ENCODE measurements around the gene FAM25G.
"Not testable (repeated sequence)": the region's sequence is repeated elsewhere in the genome, so short reads cannot be mapped to it uniquely, and the experiment has no call there.

Gene FAM25G

DNA sequence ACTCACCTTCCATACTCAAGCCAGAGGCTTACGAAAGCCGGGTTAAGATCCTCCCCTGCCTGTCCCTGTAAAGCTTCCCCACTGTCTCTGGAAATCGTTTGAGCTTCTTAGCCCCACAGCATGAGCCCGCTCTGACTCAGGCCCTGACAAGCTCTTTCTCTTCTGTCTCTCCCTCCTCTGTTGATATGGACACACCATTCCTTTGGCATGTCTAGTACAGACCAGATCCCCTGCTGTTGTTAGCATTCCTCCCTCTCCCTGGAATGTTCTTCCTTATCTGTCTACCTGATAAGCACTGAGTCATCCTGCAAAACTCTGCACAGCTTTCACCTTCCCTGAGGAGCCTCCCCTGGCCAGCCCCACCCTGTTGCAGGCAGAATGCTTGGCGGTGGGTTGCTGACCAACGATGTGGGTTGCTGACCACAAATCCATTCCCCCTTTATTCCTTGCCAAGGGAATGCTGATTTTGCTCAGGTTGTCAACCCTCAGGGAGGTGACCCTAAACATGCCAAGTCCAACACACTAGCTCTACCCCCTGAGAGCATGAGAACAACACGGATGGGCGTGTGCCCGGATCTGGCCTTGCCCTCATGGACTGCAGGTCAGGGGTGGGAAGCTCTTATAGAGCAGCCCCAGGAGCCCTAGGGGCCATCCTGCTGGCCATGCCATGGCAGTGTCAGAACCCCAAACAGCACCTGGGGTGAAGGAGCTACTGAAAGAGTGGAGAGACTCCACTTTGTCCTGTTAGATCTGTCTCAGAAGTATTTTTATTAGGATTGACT is 28.7 kb downstream of the FAM25G start:
- not testable (repeated sequence) for DNase-seq

DNA sequence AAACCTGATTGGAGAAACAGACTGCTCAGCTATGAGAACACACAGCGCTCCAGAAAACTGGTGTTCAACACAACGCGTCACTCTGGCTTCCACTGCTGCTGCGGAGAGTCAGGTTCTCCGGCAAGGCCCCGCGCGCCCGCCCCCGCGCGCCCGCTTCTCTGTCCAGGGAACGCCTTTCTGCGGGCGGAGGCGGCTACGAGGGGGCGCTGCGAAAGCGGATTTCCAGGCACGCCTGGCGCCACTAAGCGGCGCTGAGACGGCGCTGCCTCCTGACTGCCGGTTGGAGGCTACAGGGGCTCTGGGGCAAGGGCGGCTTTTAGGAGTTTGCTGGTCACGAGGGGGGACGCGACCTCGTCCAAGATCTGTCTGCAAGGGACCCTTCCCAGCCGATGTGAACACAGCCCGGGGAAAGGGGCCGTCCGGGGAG is 30.2 kb downstream of the FAM25G start:
- not testable (repeated sequence) for DNase-seq

DNA sequence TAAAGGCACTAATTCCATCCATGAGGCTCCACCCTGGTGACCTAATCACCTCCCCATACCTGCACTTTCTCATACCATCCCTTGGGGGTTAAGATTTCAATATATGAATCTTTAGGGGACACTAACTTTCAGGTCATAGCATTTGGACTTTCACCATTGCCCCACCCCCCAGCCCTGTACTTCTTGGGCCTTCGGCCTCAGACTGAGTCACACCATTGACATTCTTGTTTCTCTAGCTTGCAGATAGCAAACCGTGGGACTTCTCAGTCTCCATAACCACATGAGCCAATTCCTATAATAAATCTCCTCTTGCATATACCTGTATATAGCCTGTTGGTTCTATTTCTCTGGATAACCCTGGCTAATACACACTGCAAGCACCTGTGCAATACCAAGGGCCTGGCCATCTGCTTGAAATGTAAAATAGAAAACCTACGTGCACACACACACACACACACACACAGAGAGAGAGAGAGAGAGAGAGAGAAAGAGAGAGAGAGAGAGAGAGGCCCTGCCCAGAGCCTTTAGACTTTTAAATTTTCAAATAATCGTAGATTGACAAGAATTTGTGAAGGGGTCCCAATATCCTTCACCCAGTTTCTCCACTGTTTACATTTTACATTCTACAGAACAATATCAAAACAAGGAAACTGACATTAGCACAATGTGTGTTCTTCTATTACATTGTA is 32.9 kb downstream of the FAM25G start:
- DNase-seq = no peak

DNA sequence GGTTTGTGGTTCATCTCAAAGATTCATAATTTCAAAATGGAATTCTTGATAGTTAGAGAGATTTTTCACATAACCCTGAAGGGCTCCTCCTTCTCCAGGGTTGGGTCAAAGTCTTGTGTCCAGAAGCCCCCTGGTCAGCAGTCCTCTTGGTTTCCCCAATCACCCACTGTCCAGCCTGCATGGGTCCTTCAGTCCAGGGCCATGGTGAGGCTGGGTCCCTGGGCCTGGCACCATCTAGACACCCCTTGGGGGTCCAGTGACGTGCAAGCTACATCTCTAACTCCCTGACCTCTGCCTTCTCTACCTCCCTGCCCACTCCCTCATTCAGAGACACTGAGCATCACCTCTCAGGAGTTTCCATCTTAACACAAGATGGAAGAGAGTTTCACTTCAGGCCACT is 33.7 kb downstream of the FAM25G start:
- DNase-seq = no peak

DNA sequence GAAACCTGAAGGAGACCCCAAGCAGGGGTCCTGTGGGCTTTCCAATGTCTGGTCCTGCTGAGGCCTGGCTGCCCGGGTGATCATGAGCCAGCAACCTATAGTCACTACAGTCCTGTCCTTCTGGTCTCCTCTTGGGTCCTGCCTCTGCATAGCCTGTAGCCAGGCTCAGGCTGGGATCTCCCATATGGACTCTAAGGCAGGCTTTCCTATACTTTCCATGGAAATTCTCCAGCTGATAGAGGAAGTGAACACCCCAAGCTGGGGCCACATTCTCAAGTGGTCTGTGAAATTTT is 34.0 kb downstream of the FAM25G start:
- DNase-seq = no peak

DNA sequence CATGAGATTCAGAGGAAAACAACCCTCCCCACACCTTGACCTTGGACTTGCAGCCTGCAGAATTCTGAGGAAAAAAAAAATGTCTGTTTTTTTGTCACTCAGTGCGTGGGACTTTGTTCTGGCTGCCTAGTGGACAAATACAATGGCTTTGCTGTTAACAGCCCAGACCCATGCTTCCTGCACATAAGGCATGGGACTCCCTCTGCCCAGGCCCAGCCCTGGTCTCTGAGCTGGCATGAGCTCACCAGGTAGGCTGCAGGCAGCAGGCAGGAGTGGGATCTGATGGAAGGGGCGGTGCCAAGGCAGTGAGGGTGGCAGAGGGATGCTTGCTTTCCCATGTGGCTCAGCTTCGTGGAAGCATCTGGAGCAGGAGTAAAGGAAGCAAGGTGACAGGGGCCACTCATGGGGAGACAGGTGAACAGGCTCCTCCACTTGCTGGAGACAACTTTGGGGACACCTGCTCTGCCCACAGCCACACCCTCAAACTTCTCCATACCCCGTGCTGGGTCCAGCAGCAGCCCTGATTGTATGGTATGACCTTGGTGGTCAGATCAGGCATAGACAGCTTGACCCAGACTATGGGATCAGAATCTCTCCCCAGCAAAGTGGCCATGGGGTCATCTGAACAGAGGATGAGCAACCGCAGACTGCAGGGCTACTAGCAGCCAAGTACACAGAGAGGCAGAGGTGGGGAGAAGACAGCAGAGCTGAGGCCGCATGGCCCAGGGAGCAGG is 34.5 kb downstream of the FAM25G start:
- no peak for DNase-seq

DNA sequence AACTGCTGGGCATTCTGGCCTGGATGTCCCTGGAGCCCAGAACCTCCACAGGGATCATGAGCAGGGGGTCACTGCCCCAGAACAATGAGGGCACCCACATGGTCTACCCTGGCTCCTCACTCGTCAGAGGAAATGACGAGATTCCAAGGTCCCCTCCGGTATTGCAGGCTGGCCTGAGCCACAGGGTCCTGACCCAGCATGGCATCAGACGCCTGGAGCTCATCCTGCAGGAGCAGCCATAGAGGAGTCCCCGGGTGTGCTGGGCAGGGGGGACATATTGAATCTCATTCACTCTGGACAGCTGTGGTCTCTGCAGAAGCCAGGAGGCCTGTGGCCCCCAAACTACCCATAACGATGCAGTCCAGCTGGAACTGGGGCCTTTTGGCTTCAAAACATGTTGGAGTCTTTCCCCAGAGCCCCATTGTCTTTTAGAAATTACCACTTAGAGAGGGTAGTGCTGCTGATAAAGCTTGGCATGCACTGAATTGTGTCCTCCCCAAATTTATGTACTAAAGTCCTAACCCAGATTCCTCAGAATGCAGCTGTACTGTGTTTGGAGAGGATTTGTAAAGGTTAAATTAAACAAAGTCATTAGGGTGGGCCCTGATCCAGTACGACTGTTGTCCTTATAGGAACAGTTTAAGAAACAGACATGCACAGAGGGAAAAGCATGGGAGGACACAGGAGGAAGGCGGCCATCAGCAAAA is 35.3 kb downstream of the FAM25G start:
- no peak for DNase-seq

DNA sequence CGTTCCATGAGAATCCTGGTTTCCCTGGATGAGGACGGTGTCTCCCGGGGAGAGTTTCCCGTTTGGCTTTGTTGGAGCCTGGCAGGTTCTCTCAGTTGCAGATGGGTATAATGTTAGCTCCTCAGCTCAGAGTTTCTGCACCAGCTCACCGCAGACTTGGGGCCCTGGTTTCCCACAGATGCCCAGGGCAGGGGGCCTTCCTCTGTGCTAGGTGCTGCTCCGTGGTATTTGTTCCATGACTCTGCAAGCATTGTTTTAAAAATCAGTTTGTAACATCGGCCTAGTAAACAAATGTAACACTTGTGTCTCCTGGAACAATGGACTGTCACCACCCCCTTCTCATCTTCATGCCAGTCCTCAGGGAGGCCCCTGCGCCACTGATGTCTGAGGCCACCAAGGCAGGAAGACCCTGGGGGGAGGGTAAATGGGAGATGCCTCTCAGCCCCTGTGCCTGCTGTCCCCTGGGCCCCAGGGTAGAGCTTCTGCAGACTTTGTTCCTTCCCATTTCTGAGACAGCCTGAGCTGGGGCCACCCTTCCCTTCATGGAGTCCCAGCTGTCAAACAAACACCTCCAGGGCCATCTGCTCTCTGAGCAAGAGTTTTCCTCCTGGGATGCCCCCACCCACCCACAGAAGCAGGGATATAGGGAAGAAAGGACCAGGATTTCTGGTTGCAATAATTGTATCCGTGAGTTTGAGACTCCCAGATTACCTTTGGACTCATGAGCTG is 36.0 kb downstream of the FAM25G start:
- DNase-seq = not testable (repeated sequence)

DNA sequence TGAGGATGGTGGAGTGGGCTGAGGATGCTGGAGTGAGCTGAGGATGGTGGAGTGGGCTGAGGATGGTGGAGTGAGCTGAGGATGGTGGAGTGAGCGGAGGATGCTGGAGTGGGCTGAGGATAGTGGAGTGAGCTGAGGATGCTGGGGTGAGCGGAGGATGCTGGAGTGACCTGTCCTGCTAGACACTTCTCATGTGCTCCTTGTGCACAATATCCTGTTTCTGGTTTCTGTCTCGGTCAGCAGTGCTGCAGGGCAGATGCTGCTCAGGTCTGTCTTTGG is 36.8 kb downstream of the FAM25G start:
- DNase-seq = no peak

DNA sequence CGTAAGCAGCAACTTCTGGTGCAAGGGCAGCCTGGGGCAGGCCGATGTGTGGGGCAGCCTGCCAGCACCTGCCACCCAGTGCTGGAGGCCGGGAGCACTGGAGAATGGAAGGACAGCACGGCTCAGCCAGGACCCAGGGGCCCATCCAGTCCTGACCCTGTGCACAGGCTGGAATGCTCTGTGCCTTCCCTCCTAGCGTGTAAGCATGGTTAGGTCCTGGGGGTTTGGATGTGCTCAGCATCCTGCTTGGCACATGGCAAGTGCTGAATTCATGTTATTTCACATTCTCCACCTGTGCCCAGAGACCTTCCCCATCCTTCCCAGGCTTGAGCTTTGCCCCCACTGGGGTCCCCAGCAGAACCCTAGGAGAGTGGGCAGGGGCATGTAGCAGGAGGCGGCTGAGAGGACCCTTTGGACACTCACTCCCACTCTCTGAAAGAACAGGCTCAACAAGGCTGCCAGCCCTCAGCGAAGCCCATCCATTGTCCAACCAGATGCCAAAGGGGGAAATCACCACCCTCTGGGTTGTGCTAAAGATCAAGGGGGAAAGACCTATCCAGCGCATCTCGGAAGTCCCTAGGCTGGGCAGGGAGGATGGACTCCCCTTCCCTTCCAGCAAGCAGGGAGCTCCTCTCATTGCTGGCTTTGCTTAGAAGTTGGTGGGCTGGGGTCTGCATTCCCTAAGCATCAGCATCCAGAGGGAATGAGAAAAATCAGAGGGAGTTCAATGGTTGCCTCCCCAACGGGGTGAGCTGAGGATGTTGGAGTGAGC is 37.3 kb downstream of the FAM25G start:
- no peak for DNase-seq

DNA sequence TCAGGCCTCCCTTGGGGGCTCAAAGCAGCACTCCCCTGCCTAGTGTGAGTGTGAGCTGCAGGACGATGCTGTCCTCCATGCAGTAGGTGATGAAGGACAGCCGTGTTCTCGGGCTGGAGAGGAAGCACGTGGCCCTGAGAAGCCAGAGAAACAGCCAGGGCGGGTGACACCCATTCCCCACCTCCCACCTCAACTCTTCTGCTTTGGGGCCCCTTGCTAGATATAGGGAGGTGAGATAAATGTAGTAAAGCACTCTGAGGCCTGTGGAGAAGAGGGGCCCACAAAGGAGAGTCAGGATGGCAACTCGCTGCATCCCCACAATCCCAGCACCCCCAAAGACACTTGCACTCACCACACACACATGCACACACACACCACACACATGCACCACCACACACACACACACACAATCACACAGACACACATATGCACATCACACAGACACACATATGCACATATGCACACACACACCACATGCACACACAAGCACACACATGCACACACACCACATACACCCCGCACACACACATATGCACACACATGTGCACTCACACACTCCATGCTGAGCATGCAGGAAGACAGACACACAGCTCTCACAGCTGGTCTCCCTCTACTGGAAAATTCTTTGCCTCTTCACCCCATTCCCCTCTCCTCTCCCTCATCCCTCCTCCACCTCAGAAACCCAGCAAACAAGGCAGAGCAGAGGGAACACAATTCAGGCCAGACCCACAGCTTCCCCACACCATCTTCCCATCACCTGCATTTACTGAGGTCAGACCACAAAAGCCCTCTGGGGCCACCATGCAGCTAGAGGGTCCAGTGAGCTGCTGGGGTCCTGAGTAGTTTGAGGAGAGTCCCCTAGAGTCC is 38.1 kb downstream of the FAM25G start:
- no peak for DNase-seq

DNA sequence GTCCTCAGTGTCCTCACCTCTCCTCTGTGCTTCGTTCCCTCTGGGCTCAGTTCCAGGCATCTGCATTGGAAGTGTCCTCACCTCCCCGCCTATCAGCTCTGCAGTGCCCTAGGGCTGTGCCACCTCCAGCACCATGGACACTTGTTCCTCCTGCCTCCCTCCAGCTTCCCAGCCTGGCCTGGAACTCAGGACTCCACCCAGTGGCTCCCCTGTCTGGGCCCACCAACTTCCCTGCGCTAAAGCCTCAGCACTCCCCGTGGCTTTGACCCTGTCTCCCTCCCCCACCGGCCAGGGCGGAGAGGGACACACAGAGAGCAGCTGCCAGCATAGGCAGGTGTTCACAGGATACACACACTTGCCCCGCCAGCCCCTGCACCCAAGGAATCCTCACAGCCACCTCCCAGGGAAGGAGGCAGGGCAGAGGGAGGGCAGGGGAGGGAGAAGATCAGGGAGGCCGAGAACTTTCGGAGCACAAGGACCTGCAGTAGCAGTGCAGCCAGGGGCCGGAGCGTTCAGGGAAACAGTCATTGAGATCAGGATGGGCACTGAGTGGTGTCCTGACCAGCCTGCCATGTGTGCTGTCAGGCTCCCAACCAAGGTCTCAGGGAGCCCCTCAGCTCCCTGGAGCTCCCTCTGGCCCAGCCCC is 38.9 kb downstream of the FAM25G start:
- no peak for DNase-seq

DNA sequence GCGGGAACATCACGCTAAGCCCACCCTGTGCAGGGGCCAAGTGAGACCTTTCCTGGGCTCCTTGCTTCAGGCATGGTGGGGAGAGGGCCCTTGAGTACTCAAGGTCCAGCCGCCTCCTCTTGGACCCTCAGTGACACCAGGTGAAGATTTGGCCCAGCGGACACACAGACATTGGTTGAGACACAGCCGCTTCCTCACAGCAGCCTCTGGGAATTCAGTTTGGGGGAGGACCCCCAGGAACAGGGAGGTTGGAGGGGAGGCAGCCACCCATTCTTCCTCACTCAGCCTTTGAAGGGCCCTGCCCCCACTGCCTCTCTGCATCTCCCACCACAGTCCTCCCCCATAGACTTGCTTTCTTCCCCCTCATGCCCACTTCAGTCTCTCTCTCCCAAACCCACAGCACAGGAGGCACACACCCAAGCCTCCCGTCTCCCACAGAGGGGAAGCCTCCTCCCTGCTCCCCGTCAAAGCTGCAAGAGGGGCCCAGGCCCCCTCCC is 39.5 kb downstream of the FAM25G start:
- no peak for DNase-seq

DNA sequence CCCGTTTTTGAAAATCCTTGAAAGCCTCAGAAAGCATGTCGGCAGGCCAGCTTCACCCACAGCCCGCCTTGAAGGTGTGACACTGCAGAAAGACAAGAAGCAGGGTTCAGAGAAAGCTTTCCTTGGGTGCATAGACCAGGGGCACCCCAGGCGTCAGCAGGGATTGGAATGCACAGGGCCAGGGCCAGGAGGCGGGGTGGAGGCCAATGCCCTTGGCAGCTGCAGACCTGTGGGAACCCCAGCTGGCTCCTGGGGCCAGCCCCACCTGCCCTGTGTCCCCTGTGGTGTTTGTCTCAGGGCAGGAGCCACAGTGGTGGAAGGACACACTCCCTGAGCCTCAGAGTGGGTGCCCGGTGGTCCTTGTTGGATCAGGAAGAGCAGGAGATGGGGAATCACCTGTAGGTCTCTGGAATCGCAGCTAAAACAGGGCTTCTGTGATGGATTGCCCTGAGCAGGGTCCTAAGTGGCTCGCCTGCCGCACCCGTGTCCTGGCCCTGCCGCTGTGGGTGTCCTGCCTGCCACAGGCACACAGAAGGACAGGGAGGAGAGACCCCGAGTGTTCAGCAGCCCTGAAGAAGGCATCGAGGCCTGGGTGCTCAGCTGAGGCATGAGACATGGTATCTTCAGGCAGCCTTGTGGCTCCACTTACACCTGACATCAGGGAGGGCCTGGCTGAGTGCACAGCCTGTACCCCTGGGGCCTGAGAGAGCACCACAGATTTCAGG is 40.1 kb downstream of the FAM25G start:
- DNase-seq = no peak

DNA sequence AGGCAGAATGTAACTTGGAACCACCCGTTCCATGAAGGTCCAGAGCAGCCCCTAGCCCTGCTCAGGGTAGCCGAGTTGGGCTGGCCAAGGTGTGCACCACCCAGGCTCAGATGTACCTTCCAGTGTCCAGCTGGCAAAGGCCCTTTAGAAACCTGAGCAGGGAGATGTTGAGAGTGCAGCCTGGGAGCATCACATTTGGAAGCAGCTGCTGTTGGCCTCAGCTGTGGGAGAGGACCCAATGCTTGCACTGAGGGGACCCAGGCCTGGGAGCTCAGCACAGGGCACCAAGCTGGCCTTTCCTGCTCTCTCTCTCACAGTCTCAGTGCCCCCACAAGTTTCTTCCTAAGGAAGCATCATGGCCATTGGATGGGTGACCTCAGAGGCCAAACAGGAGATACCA is 41.1 kb downstream of the FAM25G start:
- DNase-seq = no peak

DNA sequence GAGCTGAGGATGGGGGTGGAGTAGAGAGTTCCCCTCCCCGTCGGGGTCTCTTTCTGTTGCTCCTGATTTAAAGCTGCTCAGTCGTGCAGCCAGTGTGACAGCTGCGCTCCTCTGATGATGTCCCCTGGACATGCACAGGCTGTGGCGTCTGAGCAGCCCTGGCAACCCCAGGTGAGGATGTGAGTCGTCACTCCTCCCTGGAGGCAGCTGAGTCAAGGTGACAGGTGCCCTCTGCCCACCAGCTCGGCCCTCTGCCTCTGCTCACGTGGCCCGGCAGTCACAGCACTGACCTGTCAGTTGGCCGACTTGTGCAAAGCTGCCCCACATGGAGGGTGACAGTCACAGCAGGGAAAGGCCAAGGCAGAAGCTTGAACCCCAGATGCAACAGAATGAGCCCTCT is 41.5 kb downstream of the FAM25G start:
- no peak for DNase-seq

DNA sequence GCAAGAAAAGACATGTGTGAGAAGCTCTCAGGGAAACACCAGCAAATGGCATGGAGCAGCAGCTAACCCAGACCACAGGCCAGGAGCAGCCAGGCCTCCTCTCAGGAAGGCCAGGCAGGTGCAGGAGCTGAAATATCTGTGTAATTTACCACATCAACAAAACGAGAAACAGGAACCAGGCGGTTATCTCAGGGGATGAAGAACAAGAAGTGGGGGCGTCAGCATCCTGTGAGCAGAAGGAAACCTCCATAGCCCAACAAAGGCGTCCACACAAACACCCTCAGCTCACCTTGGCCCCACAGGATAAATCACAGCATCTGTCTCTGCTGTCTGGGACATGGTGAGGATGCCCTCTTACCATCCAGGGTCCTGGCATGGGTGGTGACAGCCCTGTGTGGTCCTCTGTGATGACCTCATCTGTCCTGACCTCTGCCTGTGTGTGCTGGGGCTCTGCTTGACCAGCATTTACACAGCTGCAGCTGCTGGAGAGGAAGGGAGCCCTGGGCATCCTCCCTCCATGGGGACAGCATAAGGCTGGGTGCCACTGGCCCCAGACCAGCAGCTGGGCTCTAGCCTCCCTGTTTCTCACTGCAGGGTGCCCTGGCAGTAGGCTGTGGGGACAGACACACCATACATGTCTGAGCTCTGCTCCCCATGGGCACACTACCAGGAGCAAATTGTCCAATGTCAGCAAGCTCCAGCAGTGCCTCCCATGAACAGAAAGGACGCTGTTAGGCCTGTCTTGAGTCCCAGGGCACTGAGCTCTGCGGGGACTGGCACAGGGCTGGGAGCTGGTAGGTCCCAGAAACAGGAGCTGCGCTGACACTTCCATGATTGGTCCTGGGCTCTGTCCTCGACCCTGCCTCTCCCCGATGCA is 42.2 kb downstream of the FAM25G start:
- no peak for DNase-seq

DNA sequence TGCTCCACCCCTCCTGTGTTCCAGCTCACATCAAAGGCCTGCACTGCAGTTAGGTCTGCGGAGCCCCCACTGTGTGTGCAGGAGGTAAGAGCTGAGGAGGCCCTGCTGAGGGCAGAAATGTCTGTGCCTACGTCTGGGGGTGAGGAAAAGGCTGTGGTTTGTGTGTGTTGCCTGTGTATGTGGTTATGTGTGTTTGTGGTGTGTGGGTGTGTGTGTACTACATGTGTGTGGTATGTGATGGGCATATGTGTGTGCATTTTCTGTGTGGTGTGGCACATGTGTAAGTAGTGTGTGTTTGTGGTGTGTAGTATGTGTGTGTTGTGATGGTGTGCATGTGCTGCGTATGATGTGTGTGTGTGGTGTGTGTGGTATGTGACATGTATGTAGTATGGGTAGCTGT is 43.8 kb downstream of the FAM25G start:
- DNase-seq = no peak

DNA sequence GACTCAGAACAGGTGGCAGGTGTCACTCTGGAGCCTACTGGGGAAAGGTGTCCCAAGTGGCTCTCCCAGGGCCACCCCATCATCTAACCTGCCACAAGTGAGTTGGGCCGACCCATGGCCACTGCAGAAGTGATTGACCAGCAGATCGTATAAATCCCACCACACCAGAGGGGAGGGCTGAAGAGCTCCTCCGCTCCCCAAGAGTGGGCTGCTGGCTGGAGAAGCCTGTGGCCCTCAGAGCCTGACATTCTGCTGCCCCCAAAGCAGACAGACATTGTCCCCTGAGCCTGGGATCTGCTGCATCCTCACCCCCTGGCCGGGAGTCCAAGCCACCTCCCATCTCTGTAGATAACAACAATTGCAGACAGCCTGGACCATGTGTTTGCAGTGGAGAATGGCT is 44.3 kb downstream of the FAM25G start:
- DNase-seq = no peak
